ENCODE measurements around the gene REPS2.

GRCh38 chrX:16963216-16963615, 16.8 kb downstream of the REPS2 start:
- no peak for TF ChIP-seq CTCF (IDR thresholded peaks at IDR 0.05; ENCODE audit: low read depth, low read length, poor library complexity, severe bottlenecking)
- no peak for TF ChIP-seq EZH2phosphoT487 (IDR thresholded peaks at IDR 0.05; ENCODE audit: borderline replicate concordance, low read length)

Data from DOHH2 (cell line).